HPDE6-E6E7 (cell line): ENCODE results near the gene FANCC.

ENCODE experiments used
- DNase-seq: peaks from one replicate; pipeline ENCODE4 v3.0.0; 2011; ENCODE audit warnings: missing footprints; ENCODE audit errors: extremely low spot score

The FANCC gene

DNA sequence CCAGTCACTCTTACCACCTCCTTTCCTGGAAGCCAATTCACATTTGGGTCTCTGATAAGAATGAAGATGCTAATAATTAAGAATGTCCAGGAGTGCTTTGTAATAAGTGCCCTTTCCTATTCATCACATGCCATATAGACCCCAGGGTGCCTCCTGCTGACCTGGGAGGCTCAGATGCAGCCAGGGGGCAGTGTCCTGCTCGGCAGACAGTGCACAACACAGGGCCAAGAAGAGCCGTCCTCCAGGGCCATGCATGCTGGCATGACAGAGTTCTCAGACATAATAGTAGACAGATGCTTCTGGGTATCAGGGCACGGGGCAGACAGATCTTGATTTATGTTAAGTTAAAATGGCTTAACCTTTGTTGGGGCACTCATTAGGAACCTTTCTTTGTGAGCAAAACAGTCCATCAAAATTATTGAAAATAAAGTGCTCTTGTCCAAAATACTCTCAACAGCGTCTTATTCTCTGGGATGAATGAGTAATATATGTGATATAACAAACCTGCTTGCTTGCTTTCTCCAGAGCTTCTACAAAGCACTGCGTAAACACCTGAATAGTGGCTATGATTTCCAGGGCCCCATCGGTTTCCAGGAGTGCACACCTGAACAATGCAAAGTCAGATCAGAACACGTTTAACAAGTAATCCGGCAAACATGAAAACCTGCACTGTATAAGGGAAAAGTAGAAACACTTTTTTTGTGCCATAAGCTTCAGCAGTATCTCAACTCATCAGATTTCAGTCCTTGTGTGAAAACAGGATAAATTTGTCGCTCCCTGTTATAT, 192.7 kb downstream of the FANCC start:
- no peak for DNase-seq

DNA sequence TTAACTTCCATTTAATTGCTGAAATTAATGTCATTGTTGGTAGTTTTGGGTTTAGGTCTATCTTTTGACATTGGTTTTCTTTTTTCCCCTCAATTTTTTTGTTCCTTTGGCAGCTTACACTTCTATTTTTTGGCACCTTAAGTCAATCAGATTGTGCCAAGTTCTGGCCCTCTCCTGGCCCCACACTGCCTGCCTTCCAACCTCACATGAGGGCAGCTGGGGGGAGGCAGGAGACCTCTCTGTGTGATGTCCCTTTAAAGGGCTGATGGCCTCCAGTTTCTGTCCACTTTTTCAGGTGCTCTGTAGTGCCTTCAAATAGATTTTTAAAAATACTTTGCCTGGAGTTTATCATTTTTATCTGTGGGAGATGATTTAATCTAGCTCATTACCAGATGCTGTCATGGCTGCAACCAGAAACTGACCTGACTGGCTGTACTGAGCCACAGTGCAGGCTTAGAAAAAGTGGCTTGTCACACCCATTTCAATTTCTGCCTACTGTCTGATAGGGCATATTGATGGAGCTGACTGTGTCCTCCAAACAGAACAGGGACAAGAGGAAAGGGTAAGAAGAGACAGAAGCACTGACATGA, 196.6 kb downstream of the FANCC start:
- DNase-seq: no peak

DNA sequence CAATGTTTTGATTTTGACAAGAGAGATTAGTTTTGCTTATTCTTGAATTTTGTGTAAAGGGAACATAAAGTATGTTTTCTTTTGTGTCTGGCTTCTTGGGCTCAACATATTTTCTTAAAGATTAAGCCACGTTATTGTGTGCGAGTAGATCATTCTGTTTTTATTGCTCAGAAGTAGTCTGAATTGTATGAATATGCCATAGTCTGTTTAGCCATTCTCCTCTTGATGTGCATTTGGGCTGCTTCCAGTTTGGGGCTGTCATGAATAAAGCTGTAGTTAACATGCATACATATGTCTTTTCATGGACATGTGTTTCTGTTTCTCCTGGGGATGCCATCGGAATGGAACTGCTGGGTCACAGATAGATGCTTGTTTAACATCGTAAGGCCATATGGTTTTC, 198.9 kb downstream of the FANCC start:
- DNase-seq: no peak

DNA sequence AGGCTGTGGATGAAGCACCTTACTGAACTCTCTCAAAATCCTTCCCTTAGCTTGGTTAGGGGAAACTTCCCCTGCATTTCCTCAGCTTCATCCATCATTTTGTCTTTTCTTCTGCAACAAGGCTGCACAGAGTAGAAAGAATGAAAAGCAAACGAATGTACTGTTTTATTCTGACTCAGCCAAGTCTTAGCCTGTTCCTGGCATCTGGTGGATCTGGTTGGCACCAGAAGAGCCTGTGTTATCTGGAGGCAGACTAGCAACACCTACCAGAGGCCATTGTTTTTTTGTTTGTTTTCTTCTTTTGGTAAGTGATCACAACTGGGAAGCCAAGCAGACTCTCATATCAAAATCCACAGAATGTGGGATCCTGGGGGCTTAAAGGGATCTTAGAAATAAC, 200.7 kb downstream of the FANCC start:
- DNase-seq: no peak

DNA sequence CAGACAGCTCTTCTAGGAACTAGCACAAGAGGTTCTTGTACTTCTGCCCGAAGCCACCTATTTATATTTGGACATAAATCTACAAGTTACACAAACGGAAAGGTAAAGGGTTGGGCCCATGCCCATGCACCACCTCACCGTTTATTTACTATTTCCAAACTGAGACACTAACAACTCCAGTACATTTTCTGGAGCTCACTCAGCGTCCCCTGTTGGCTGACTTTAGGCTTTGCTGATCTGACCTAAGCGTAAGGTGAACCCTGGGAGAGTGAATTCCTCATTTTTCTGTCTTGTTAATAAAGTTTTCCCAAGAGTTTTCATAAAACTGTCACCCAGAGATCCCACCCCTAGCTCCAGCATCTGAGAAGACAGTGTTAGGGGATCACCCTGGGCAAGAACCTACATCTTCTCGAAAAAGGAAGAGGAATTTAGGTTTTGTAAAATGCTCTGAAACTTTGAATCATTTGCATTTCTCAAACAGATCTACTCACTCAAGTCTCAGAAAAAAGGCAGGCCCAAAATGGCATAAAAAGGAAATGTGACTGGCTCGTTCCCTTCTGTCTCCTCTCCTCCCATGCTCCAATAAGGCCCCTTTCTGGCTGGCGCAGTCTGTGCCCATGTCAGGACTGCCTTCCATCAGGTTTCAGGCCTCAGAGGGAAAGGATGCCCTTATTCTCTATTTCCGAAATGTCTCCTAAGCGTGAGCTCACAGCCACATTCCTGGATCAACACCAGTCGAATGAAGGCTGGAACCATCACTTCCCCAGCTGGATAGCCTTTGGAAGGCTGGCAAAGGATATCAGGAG, 201.3 kb downstream of the FANCC start:
- no peak for DNase-seq

DNA sequence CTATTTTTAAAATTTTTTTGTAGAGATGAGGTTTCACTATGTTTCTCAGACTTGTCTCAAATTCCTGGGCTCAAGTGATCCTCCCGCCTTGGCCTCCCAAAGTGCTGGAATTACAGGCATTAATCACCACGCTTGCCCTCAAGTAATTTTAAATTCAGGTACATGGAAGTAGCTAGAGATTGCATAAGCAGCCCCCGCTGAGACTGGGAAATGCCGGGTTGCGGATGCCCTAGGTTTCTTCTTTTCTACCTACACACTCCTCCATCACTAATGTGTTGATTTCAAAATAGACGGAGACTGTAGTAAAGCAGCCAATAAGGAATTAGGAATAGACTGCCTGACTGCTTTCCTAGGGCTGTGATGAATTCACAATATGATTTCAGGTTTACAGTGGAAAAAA, 202.4 kb downstream of the FANCC start:
- DNase-seq: no peak

DNA sequence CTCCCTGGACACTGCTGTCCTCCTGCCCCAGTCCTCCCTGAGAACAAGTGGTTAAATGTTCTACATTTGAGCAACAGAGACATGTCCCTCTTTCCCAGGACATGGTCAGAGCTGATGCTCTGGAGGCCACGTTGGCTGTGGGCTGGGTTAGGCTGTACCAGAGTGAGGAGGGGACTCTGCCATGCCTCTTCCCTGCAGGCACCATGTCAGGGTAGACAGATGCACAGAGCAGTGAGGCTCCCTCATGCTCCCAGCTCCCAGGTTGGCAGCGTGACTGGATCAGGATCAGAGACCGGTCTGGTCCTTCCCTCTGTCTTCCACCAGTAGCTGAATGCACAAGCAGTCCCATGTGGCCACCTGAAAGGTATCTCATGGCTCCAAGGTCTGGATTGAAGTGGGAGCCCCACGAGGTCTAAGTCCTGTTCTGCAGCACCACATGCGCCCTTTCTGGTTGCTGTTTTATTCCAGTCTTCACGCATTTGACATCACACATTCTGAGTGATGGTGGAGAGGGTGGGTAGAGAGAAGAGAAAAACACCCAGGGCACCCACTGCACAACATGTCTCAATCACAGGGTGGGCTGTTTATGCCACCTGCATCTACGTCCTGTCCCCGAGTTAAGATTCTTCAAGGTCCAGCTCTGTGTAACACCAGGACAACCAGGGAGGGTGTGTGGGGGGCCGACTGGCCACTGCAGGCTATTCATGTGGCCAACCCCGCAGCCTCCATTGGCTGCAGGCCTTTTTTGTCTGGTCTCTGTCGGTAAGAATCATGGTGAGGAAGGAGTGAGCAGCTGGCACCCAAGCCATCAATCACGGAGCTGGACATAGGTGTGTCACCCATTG, 204.9 kb downstream of the FANCC start:
- no peak for DNase-seq

DNA sequence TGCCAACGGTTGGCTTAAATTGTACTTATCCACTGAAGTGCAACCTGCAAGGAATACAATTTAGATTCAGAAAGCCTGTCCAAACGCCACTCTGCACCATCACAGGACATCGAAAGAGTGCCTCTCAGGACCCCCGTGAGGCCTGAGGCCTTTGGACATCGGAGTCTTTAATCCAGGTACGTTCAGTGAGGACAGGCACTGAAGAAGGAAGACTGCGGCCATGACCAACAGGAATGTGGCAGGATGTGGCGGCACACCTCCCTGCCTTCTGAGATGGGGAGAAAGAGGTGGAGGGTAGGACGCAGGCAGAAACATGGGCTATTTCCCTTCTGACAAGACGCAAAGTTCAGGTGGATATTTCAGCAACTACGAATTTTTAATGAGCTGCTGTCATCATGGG, 205.8 kb downstream of the FANCC start:
- DNase-seq: no peak

DNA sequence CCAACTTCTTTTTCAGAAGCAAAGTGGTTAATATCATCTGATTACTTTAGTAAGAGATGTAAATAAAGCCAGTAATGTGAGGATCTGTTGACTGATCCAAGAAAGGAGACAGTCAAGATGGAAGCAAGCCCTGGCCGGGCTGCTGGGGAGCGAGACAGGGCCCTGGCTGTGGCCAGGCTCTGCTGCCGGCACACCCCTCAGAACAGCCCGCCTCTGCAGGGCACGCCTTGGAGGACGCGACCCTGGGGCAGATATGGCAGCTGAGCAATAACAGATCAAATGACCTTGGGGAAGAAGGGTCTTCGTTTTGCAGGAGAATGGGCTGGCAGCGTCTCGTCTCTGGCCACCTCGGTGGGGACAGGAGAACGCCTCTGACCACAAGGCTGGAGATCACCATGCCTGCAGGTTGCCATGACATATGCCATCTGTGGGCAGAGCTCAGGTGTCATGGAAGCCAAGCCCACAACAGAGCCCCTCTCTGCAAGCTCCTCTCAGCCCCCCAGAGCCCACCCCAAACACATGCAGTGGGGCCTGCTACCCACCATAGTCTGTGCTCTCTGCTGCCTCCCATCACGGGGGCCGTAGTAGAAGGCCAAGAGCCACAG, 206.5 kb downstream of the FANCC start:
- no peak for DNase-seq

DNA sequence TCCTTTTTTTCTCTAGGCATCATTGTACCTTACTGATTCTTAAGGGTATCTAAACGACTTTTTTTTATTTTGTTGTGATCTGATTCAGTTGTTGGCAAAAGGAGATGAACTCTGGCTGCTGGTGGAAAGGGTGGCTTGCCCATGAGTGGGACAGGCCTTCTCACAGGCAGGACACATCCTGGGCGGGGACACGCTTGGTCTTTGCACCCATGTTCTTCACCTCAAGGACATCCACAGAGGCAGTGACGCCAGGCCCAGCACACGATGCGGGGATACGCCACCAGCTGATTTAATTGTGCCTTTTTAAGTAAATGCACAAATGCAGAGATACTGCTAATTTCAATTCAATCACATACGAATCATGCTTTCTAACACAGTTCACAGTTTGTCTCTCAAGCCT, 208.1 kb downstream of the FANCC start:
- no peak for DNase-seq

DNA sequence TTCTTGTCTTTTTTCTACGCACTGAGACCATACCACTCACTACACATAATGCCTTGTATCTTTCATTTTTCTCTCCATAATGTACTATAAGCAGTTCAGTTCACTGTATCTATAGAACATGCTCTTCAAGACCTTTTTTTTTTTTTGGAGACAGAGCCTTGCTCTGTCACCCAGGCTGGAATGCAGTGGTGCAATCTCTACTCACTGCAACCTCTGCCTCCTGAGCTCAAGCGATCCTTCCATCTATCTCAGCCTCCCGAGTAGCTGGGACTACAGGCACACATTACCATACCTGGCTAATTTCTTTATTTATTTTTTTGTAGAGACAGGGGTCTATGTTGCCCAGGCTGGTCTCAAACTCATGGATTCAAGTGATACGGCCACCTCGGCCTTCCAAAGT, 208.7 kb downstream of the FANCC start:
- DNase-seq: no peak

DNA sequence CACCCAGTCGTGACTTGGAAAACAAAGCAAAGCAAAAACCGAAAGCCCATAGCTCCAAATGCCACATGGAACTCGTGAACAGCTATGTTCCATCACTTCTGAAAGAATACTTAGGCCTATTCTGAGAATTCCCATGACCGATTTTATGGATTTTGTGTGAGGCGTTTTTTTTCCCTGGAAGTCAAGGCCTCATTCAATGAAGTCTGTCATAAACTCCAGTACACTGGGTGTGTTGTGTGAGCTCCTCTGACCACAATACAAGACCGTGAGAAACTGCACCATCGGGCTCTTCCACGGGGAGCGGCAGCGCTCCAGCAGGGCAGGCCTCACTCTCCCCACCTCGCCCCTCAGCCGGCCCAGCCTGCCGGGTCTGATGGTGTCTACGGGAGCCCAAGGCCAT, 209.5 kb downstream of the FANCC start:
- DNase-seq: no peak

DNA sequence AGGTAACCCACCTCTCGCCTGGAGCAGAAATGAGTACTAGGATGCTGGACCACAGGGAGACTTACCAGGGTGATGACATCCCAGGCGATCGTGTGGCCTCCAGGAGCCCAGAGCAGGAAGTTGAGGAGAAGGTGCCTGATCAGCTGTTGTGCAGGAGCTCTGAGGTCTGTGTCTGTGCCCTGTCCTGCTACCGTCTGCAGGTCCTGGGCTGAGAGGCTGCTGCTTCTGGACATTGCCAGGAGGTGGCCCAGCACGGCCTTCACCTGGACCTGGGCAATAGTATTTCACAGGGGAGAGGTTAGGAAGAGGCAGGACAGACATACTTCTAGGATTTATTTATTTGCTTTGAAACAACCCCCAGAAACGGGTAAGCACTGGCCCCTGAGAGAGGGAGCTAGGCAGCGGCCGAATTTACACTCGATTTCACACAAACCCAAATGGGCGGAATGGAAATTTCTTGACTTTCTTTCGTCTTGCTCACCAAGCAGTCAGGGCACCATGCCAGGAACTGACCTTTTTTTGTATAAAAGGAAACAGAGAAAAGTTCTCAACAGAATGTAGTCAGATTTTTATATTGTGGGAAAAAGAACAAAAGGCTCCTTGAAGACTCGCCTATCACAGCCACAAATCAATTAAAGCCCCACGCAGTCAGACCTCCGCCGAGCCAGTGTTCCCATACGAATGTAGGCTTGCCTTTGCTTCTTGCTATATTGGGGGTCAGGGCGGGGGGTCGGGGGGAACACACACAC, 210.3 kb downstream of the FANCC start:
- no peak for DNase-seq

DNA sequence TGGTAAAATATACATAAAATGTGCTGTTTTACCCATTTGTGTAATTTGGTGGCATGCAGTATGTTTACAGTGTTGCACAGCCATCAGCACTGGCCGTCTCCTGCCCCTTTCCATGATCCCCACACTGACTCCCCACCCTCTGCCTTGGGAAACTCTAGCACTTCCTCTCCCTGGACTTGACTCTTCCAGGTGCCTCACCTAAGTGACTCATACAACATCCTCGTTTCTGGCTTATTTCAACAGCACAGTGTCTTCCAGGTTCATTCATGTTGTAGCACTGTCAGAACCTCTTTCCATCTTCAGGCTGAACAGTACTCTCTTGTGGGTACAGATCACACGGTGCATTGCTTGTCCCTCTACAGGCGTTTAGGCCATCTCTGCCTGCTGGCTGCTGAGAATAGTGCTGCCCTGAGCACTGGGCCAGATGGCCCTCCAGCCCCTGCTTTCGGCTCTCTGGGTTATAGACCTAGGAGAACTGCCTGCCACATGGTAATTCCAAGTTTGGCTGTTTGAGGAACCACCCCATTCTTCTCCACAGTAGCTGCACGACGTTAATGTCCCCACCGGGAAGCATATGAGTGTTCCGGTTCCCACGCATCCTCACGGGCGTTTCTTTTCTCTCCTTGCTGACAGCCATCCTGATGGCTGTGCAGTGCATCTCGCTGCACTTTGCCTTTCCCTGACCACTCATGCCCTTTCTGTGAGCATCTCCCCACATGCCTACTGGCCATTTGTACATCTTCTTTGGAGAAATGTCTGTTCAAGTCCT, 211.8 kb downstream of the FANCC start:
- peak; percentile 78 for DNase-seq

DNA sequence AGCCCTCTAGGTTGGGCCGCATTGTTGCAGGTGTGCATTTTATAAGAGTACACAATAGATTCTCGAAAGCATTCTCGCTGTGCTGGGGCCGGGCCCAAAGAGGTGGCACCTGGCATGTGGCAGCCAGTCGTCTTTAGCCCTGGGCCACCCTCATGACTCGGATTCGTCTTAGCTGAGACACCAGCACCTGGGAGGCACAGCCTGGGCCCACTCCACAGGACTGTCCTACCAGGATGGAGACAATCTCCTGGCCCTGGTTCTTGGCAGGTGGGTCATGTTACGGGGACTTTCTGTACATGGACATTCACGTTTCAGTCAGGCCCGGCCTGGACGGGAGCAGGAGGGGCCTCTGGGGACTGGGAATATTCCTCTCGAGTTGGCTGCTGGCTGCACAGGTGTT, 212.5 kb downstream of the FANCC start:
- DNase-seq: no peak

DNA sequence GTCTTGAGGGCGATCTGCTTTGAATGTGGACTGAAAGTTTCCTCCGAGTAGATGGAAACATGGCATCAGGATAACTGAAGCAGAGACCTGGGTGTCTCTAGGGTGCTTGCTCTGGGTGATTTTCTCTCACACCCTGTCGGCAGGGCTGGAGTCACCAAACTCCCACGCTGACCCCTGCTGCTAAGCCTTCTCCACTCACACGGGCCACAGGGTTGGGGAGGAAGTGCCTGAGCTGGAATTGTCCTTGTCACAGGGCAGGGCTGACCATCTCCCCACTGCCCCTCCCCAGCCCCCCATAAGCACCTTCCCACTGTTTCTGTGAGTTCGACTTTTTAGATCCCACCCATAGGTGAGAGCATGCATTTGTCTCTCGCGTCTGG, 212.9 kb downstream of the FANCC start:
- DNase-seq: no peak

DNA sequence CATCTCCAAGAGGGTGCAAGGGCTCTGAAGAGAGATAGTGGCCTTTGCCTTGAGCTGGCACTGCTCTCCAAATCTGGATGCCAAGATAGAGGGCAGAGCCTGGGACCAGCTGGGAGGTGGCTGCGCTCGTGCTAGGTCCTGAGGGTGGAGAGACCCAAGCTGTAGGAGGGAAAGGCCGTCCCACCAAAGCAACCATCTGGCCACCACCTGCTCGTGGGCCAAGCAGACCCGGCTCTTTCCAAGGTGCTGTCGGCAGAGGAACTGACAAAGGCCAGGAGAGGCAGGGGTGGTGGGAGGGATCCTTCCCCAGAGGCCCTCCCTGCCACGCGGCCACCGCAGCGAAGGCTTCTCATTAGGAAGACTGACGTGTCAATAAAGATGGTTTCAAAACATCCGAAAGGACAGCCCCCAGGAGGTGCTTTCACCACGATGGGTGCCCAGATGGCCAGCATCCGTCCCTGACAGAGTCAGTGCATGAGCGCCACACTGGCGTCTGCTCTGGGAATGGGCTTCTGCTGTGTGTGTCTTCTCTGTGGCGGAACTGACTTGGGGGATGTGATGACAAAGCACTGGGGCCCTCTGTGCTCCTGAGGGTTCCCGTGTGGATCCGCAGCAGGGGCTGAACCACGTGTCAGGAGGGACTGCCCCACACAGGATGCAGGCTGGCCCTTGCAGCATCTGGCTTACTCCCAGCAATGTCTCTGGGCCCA, 213.5 kb downstream of the FANCC start:
- no peak for DNase-seq

DNA sequence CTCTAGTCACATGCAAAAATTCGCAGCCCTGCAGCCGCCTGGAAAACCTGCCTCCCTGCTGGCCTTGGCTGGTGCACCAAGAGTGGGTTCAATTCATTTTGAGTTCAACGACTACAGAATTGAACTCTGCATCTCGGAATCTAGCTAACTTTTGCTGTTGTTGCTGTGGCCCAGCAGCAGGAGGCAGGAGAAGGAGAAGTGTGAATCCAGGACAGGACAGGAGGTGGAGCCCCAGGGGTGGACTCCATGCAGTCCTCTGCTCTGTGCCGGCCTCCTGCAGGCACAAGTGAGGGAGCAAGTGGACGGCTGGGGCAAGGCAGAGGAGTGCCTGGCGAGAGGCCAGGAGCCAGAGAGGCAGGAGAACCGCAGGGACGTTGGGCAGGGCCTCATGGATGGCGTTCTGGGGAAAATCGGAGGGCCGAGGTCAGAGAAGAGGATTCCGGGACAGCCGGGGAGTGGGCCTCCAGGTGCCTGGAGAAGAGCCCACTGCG, 214.2 kb downstream of the FANCC start:
- no peak for DNase-seq

DNA sequence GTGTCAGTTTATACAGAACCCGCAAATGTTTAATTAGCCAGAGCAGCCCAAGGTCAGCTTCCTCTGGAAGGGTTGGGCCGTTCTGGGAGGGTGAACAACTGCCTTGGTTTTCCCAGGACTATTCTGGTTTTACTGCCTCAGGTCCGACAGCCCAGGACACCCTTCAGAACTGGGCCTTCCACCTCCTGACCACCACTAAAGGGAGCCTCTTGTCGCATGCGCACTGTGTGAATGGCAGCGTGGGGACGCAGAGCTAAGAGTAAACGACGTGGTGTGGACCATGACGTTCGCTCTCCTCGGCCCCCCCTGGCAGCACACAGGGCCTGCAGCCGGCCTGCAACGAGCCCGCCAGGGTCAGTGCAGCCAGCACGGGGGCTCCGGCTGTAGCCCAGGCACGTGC, 214.9 kb downstream of the FANCC start:
- no peak for DNase-seq
